GM19035 (cell line): Measurements from ENCODE around the gene DNAH11.
"Not testable (repeated sequence)": the region's sequence is repeated elsewhere in the genome, so short reads cannot be mapped to it uniquely, and the experiment has no call there.

Experiments used
- ATAC-seq: cut with Tn5 transposase; IDR thresholded peaks from one replicate; pipeline ENCODE4 v1.9.1; 2021; ENCODE audit not compliant: unreplicated experiment

The DNAH11 gene

DNA sequence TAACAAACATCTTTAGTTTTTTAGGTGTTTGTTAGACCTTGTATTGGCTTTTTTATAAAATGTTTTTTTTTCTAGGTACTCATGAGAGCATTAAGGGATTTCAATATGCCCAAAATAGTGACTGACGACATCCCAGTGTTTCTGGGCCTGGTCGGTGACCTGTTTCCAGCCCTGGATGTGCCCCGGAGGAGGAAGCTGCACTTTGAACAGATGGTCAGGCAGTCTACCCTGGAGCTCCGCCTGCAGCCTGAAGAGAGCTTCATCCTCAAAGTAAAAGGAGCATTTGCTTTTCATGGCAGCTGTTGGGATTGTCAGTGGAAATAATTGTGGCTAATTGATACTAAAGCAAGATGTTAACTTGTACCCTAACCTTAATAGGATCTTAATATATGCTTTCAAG, 161.5 kb downstream of the DNAH11 start:
- no peak for ATAC-seq

- no peak for ATAC-seq
Measured at GRCh38 chr7:21706131-21706530, 163.3 kb downstream of the DNAH11 start.

DNA sequence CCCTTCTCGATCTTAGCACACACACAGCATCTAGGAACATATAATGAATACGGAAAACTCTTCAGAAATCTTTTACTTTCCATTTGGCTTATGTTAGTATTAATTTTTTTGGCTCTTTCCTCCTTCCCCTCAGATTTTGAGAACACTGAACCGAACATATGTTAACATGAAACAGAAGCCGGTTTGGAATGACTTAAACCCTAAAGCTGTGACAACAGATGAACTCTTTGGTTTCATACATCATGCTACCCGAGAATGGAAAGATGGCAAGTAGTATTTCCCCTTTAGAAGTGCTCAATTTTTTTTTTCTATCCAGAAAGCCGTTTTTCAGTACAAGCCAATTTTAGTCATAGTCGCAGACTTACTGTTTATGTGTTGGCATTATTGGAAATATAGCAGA, 164.7 kb downstream of the DNAH11 start:
- no peak for ATAC-seq

DNA sequence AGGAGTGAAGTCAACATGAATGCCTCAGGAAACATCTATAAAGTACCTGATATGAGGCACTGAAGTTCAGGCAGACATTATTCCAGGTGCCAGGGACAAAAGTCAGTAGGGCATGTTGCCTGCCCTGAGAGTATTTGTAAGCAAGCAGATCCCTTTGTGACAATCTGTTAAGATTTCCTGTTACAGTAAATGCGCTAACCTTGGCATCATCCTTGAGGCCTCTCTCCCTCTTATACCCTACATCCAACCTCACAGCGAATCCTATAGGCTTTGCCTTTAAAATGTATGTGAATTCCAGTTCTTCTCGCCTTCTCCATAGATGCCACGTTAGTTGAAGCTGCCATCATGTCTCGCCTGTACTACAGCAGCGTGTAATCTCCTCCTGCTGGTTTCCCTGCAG, 165.3 kb downstream of the DNAH11 start:
- ATAC-seq: no peak

- no peak for ATAC-seq
Measured at GRCh38 chr7:21717323-21717722, 174.5 kb downstream of the DNAH11 start.

DNA sequence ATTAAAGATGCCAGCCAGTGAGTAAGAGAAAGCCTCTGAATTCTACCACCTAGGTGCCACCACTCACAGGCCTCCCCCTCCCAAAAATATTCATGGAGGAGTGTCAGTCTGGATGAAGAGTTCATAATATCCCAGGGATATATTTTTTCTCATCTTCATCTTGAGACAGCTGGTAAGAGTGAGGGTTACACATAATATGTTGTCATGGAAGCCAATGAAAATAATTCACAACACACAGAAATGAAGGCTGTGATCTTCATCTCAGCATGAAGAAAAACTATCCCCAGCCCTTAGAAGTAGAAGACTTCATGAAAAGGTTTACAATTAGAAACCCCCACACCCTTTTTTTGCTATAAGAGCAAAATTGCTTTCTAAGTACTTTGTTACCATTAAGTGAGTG, 175.6 kb downstream of the DNAH11 start:
- ATAC-seq: no peak

GRCh38 chr7:21719846-21720245, 177.0 kb downstream of the DNAH11 start:
- ATAC-seq: no peak

DNA sequence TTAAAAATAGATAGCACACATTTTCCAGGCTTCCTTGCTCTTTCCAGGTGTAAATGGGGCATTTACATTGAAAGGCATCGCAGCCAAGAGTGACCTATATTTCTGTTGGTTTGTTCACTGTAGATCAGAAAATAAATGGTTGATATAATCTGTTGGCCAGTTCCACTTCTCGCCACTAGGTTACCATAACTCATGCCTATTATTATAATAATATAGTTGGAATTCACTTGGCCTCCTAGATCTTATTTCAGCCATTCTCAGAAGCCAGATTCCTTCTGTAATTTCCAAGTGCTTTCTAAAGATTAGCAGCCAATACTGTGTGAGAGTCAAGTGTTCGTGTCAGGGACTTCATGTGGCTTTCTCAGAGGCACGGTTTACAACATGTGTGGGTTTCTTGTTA, 179.5 kb downstream of the DNAH11 start:
- no peak for ATAC-seq

DNA sequence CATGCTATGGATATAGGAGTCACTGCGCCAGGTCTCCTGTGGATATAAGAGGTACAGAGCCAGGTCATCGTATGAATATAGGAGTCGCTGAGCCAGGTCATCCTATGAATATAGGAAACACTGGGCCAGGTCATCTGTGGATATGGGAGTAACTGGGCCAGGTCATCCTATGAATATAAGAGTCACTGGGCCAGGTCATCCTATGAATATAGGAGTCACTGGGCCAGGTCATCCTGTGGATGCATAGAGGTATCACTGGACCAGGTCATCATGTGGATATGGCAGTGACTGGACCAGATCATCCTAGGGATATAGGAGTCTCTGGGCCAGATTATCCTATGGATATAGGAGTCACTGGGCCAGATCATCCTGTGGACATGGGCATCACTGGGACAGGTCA, 181.7 kb downstream of the DNAH11 start:
- ATAC-seq: no peak

DNA sequence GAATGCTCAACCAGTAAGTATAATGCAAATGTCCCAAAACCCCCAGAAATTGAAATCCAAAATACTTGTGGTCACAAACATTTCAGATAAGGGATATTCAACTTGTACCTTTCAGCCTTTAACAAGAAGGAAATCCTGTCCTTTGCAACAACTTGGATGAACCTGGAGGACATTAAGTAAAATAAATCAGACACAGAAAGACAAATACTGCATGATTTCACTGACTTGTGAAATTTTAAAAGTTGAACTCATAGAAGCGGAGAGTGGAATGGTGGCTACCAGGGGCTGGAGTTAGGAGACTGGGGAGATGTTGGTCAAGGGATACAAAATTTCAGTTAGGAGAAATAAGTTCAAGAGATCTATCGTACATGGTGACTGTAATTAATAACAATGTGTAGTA, 187.6 kb downstream of the DNAH11 start:
- no peak for ATAC-seq

DNA sequence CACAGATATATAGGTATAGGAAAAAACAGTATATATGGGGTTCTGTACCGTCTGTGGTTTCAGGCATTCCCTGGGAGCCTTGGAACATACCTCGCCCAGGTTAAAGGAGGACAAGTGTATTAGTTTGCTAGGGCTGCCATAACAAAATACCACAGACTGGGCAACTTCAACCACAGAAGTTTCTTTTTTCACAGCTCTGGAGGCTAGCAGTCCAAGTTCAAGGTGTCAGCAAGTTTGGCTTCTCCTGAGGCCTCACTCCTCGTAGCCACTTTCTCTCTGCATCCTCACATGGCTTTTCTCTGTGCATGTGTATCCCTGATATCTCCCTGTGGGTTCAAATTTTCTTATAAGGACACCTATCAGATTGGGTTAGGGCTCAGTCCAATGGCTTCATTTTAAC, 189.1 kb downstream of the DNAH11 start:
- no peak for ATAC-seq

GRCh38 chr7:21732956-21733355, 190.1 kb downstream of the DNAH11 start:
- not testable (repeated sequence) for ATAC-seq

- no peak for ATAC-seq
Measured at GRCh38 chr7:21733837-21734236, 191.0 kb downstream of the DNAH11 start.

DNA sequence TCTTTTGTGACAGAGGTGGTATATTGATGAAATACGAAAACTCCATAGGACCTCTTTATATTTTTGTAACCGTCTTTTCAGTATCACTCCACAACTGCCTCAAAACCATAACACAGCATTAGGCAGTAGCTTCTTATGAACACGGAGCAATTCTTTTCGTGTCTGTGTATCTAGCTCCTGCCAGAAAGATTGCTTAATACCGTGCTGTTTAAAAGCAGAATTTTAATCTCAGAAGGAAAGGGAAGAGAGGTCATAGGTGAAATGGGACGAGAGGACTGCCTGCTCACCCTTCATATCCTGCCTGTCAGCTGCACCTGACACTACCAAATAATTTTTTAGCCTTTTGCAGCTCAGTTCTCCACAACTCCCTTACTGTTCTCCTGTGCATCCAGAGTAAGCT, 200.7 kb downstream of the DNAH11 start:
- ATAC-seq: no peak

DNA sequence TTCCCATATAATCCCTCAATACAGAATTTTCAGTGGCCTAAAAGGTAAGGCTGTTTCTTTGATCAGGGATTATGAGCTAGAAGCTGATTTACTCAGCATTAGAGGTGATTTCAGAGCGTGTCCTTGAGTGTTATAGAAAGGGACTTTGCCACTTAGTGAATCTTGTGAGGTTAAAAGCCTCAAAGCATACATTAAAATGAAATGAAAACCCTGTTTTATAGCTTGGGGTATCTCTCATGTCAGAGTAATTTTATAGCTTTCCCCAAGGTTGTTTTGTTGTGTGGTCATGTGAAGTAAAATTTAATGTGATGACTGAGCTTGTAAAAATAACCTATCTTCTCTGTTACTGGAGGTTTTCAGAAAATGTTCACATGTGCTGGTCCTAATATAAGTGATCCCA, 204.1 kb downstream of the DNAH11 start:
- no peak for ATAC-seq

DNA sequence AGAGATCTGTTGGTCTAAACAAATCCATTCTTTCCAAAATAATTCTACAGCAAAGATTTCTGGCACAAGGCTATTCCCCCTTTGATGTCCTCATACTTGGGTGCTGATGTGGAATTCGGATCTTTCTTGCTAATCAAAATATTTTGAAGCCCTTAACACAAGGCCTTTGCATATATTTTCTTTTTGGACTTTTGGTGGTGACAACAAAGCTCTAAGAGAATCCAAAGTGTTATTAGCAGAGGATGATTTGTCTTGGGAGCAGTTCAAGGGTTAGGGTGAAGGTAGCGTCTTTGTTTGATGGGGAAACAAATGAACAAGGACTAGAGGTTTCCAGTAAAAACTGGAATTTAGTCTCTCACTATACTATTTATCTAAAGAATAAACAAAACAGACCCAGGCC, 205.0 kb downstream of the DNAH11 start:
- ATAC-seq: no peak

GRCh38 chr7:21749378-21749777, 206.5 kb downstream of the DNAH11 start:
- no peak for ATAC-seq

- no peak for ATAC-seq
Measured at GRCh38 chr7:21753071-21753470, 210.2 kb downstream of the DNAH11 start.

- no peak for ATAC-seq
Measured at GRCh38 chr7:21754963-21755362, 212.1 kb downstream of the DNAH11 start.

DNA sequence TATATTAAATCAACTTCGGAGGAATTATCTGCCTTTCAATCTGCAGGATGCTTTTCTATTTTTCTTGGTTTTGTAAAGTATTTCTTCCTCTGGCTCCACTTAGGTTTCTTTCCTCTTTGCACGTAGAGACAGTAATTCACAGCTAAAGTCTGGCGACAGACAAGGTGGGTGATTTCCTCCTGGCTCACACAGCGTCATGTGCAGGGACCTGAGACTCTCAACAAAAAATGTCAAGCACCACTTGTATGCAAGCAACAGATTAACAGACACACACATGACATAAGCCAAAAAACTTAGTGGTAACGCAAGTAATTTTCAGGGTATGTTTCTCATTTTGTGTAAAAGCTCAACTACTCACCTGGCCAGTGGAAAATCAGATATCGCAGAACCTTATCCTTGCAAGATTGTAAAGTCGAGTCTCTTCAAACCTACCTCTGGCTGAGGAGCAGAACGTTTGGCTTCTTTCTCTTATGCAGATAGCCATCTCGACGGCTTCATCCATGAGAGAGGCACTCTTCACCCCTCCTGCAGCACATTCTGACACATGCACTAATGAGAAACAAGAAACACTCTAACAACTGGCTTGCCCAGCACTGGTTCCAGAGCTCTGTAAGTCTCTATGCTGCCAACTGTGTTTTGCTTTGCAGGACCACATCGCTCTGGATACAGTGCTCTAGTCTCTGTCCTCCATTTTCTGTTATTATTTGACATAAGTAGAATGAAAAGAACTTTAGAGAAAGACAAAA, 214.9 kb downstream of the DNAH11 start:
- ATAC-seq: no peak

GRCh38 chr7:21758286-21758685, 215.4 kb downstream of the DNAH11 start:
- no peak for ATAC-seq

DNA sequence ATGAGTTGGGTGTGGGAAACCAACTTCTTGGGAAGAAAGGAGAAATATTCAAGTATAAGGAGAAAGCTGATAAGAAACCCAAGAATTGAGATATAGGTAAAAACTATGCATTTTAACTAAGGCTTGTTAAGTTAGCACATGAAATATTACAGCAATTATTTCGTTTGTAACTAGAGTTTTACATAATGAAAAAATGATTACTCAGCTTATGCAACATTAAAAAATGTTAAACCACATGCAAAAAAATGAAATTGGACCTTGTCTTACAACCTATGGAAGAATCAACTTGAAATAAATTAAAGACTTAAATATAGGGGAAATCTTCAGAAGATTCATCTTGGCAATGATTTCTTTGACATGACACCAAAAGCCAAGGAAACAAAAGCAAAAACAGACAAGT, 219.6 kb downstream of the DNAH11 start:
- no peak for ATAC-seq

DNA sequence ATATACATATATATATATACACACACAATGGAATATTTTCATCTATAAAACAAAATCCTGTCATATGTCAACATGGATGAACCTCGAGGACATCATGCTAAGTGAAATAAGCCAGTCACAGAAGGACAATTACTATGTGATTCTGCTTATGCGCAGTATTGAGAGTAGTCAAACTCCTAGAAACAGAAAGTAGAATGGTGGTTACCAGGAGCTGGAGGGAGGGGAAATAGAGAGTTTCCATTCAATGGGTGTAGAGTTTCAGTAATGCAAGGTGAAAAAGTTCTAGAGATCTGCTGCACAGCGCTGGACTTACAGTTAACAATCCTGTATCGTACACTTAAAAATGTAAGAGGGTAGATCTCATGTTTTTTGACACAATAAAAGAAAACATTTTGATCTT, 221.0 kb downstream of the DNAH11 start:
- no peak for ATAC-seq
